ENCODE measurements around the gene EXOC4. TPM values are rescaled to one million over a fixed set of nuclear protein-coding genes. Genes with fewer than 3 reads are reported as not detected.

EXOC4 gene
- total and polyA plus RNA-seq, 2 donors from 2014 or later, result 22.8 to 78.7 TPM

DNA sequence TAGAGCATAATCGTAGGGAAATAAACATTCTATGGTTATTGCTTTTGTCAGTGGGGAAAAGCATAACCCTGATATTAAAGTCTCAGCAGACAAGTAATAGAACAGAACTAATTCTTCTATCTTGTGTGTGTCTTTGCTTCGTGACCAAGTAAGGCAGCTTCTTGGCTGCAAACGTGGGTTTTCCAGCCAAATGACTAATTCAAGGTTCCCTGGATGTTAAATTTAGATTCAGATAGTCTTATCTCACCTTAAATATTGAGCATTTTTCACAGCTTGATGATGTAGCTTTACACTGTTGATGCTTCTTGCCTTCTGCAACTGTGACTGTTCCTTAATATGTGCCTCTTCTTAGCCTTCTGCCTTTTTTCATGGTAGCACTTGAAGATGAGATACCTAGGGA, 113.0 kb downstream of the EXOC4 start:
- Histone ChIP-seq H3K27ac (ENCODE audit: low read depth in 2 of 2, low read length in 2 of 2) (no peak overlapping the region), H3K9me3 (ENCODE audit: control insufficient read depth in 2 of 3, insufficient read depth in 1 of 3, low read length in 3 of 3) (no peaks in the 10 kb centered on the region), H3K27me3 (ENCODE audit: control insufficient read depth, insufficient read depth, low read length) (no peaks in the 10 kb centered on the region), H3K9ac (ENCODE audit: low read length in 3 of 3) (no peak overlapping the region), H3K4me3 (ENCODE audit: low read length in 3 of 3) (no peak overlapping the region), H3K4me1 (ENCODE audit: control insufficient read depth in 2 of 3, insufficient read depth in 2 of 3, low read depth in 1 of 3, low read length in 3 of 3) (peaks cover 0 to 13% (median 5%) of the 10 kb centered on the region in 3 donors), H3K36me3 (ENCODE audit: control insufficient read depth in 2 of 3, insufficient read depth in 3 of 3, low read length in 3 of 3) (no peaks in the 10 kb centered on the region)
- FAIRE-seq (no peak), DNase-seq (no peak)
- TF ChIP-seq, protein P1, sequence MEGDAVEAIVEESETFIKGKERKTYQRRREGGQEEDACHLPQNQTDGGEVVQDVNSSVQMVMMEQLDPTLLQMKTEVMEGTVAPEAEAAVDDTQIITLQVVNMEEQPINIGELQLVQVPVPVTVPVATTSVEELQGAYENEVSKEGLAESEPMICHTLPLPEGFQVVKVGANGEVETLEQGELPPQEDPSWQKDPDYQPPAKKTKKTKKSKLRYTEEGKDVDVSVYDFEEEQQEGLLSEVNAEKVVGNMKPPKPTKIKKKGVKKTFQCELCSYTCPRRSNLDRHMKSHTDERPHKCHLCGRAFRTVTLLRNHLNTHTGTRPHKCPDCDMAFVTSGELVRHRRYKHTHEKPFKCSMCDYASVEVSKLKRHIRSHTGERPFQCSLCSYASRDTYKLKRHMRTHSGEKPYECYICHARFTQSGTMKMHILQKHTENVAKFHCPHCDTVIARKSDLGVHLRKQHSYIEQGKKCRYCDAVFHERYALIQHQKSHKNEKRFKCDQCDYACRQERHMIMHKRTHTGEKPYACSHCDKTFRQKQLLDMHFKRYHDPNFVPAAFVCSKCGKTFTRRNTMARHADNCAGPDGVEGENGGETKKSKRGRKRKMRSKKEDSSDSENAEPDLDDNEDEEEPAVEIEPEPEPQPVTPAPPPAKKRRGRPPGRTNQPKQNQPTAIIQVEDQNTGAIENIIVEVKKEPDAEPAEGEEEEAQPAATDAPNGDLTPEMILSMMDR (IDR thresholded peaks at IDR 0.05; ENCODE audit: borderline replicate concordance, extremely low read depth, insufficient read depth), result no peak
- intact Hi-C loops (cut with DNase I), result no loop called here

DNA sequence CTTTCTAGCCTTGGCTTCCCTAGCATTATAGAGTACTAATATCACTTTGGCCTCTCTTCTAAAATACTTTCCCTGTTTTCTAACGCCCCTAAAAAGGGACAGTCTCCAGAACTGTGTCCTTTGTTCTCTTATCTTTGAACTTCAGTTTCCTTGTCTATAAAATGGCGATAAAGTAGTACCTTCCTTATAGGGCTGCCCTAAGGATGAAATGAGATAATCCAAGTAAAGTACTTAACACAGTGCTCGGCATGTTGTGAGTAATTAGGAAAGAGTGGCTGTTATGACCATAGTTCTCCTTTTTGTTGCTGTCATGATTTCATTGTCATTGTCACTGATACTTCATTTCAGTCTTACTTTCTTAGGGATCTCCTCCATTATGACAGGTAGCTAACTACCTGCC, 114.7 kb downstream of the EXOC4 start:
- Histone ChIP-seq H3K36me3 (ENCODE audit: control insufficient read depth in 2 of 3, insufficient read depth in 3 of 3, low read length in 3 of 3) (no peaks in the 10 kb centered on the region), H3K9ac (ENCODE audit: low read length in 3 of 3) (no peak overlapping the region), H3K4me1 (ENCODE audit: control insufficient read depth in 2 of 3, insufficient read depth in 2 of 3, low read depth in 1 of 3, low read length in 3 of 3) (peaks cover 0 to 13% (median 5%) of the 10 kb centered on the region in 3 donors), H3K27ac (ENCODE audit: low read depth in 2 of 2, low read length in 2 of 2) (no peak overlapping the region), H3K9me3 (ENCODE audit: control insufficient read depth in 2 of 3, insufficient read depth in 1 of 3, low read length in 3 of 3) (no peaks in the 10 kb centered on the region), H3K27me3 (ENCODE audit: control insufficient read depth, insufficient read depth, low read length) (no peaks in the 10 kb centered on the region), H3K4me3 (ENCODE audit: low read length in 3 of 3) (no peak overlapping the region)
- TF ChIP-seq, protein P1 (IDR thresholded peaks at IDR 0.05; ENCODE audit: borderline replicate concordance, extremely low read depth, insufficient read depth), result no peak
- intact Hi-C loops (cut with DNase I), result no loop called here
- FAIRE-seq, result no peak
- no peak for DNase-seq

DNA sequence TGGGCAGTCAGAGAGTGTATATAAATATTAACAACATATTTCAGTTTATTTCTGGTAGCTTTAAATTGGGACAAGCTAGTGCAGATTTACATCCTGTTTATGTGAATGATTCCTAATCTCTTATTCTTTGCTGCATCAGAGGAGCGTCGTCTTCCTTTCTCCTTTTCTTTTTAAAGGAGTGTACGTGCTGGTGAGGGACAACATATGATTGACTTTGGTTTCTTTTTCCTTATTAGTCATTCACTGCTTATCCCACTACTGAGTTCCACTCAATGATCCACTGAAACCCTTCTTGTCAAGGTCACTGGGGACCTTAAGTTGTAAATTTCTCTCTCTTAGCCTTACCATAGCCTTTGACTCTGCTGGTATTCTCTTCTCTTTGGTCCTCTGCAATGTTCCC, 116.3 kb downstream of the EXOC4 start:
- Histone ChIP-seq H3K9ac (ENCODE audit: low read length in 3 of 3) (no peak overlapping the region), H3K27ac (ENCODE audit: low read depth in 2 of 2, low read length in 2 of 2) (no peak overlapping the region), H3K36me3 (ENCODE audit: control insufficient read depth in 2 of 3, insufficient read depth in 3 of 3, low read length in 3 of 3) (no peaks in the 10 kb centered on the region), H3K4me1 (ENCODE audit: control insufficient read depth in 2 of 3, insufficient read depth in 2 of 3, low read depth in 1 of 3, low read length in 3 of 3) (peaks cover 0 to 13% (median 5%) of the 10 kb centered on the region in 3 donors), H3K27me3 (ENCODE audit: control insufficient read depth, insufficient read depth, low read length) (no peaks in the 10 kb centered on the region), H3K9me3 (ENCODE audit: control insufficient read depth in 2 of 3, insufficient read depth in 1 of 3, low read length in 3 of 3) (no peaks in the 10 kb centered on the region), H3K4me3 (ENCODE audit: low read length in 3 of 3) (no peak overlapping the region)
- DNase-seq (no peak), FAIRE-seq (no peak)
- intact Hi-C loops (cut with DNase I), result no loop called here
- TF ChIP-seq, protein P1 (IDR thresholded peaks at IDR 0.05; ENCODE audit: borderline replicate concordance, extremely low read depth, insufficient read depth), result no peak

DNA sequence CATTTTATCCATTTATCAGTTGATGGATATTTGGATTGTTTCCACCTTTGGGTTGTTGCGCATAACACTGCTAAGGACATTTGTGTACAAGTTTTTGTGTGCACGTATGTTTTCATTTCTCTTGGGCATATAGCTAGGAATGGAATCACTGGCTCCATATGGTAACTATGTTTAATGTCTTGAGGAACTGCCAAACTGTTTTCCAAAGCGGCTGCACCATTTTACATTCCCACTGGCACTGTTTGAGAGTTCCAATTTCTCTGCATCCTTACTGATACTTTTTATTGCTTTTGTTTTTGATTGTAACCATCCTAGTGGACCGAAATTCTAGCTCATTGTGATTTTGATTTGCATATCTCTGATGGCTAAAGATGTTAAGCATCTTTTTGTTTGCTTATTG, 118.7 kb downstream of the EXOC4 start:
- Histone ChIP-seq H3K27me3 (ENCODE audit: control insufficient read depth, insufficient read depth, low read length) (no peaks in the 10 kb centered on the region), H3K4me1 (ENCODE audit: control insufficient read depth in 2 of 3, insufficient read depth in 2 of 3, low read depth in 1 of 3, low read length in 3 of 3) (peaks cover 0 to under 1% (median 0%) of the 10 kb centered on the region in 3 donors), H3K36me3 (ENCODE audit: control insufficient read depth in 2 of 3, insufficient read depth in 3 of 3, low read length in 3 of 3) (peaks cover 0 to 2% (median 0%) of the 10 kb centered on the region in 3 donors), H3K4me3 (ENCODE audit: low read length in 3 of 3) (no peak overlapping the region), H3K9me3 (ENCODE audit: control insufficient read depth in 2 of 3, insufficient read depth in 1 of 3, low read length in 3 of 3) (no peaks in the 10 kb centered on the region), H3K9ac (ENCODE audit: low read length in 3 of 3) (no peak overlapping the region), H3K27ac (ENCODE audit: low read depth in 2 of 2, low read length in 2 of 2) (no peak overlapping the region)
- intact Hi-C loops (cut with DNase I), result no loop called here
- TF ChIP-seq, protein P1 (IDR thresholded peaks at IDR 0.05; ENCODE audit: borderline replicate concordance, extremely low read depth, insufficient read depth), result no peak
- FAIRE-seq (no peak), DNase-seq (no peak)

All from kidney (tissue), 14 donors.